HG03280 (cell line): Measurements from ENCODE around the gene FAM186B.

Source experiments
- ATAC-seq: cut with Tn5 transposase; IDR thresholded peaks from one replicate; pipeline ENCODE4 v1.9.1; 2021; ENCODE audit warnings: mild to moderate bottlenecking, moderate library complexity; ENCODE audit not compliant: unreplicated experiment

Gene FAM186B

GRCh38 chr12:49540229-49541139 is 65.0 kb downstream of the FAM186B start:
- ATAC-seq, result no peak

- ATAC-seq, result no peak
These were observed 65.8 kb downstream of the FAM186B start for GRCh38 chr12:49539406-49540228.

- ATAC-seq, result peak; percentile 73
These were observed 66.7 kb downstream of the FAM186B start, which contains the start of gene KCNH3 for GRCh38 chr12:49538510-49539403. TSS of gene KCNH3 (plus strand) at chr12:49539030. CDS start at chr12:49539417, 387 bp downstream.

GRCh38 chr12:49537752-49538509 is 67.5 kb downstream of the FAM186B start:
- ATAC-seq, result no peak
